GM23338 (cell line): ENCODE measurements around the gene OPALIN.

Experiments used
- CREB1 ChIP-seq: fragments of 250-450 bp; sonication (Bioruptor Pico); IDR thresholded peaks from 2 replicates; pipeline ENCODE4 v1.5.0; 2020; ENCODE audit warnings: low read depth, mild to moderate bottlenecking, moderate library complexity
- CTCF ChIP-seq, 2 experiments: fragments of 200-600 bp in 1 of 2; sonication (generic) in 1 of 2; conservative IDR thresholded peaks; 2 replicates each; pipeline versions ENCODE4 v1.5.1 to v1.6.1; 2016 to 2017; ENCODE audit warnings: antibody characterized with exemption in 2 of 2, low read depth in 2 of 2, mild to moderate bottlenecking in 2 of 2, moderate library complexity in 1 of 2
- EZH2 ChIP-seq: fragments of 200-600 bp; sonication (generic); IDR thresholded peaks from one replicate; pipeline ENCODE4 v1.8.0; 2017; ENCODE audit warnings: antibody characterized with exemption, mild to moderate bottlenecking, low read depth; ENCODE audit not compliant: unreplicated experiment
- POLR2AphosphoS5 ChIP-seq: IDR thresholded peaks from 2 replicates; pipeline ENCODE4 v1.6.1; 2016; ENCODE audit warnings: antibody characterized with exemption, low read depth
- REST ChIP-seq: IDR thresholded peaks from one replicate; pipeline ENCODE4 v1.6.1; 2018; ENCODE audit warnings: antibody characterized with exemption; ENCODE audit not compliant: unreplicated experiment

- TF ChIP-seq CTCF (conservative IDR thresholded peaks at IDR 0.05; ENCODE audit: low read depth in 2 of 2), result no peak
- TF ChIP-seq EZH2, result no peak
- TF ChIP-seq POLR2AphosphoS5, result no peak
- TF ChIP-seq REST, result no peak
- no peak for TF ChIP-seq CREB1 (CRISPR knock-in tag)
These were observed 42.2 kb upstream of the OPALIN start for GRCh38 chr10:96401036-96401435.
